GM21526 (cell line): Measurements from ENCODE around the gene MRPS2.
A peak's percentile ranks its signal among the peaks of the same experiment; 100 is the strongest.

Experiments
- ATAC-seq: cut with Tn5 transposase; IDR thresholded peaks from one replicate; pipeline ENCODE4 v1.9.1; 2021; ENCODE audit warnings: moderate library complexity; ENCODE audit not compliant: unreplicated experiment, low FRiP score

MRPS2 gene

GRCh38 chr9:135498381-135499126 is 1.9 kb upstream of the MRPS2 start:
- no peak for ATAC-seq

GRCh38 chr9:135499326-135500070 is 984 bp upstream of the MRPS2 start:
- ATAC-seq: peak; percentile 46

GRCh38 chr9:135500071-135500524 is 384 bp upstream of the MRPS2 start:
- no peak for ATAC-seq

- no peak for ATAC-seq
Measured at GRCh38 chr9:135501261-135502167, 1.0 kb downstream of the MRPS2 start.

- no peak for ATAC-seq
Measured at GRCh38 chr9:135502168-135502872, 1.8 kb downstream of the MRPS2 start.

GRCh38 chr9:135502873-135503321 is 2.4 kb downstream of the MRPS2 start:
- no peak for ATAC-seq

GRCh38 chr9:135503371-135504261 is 3.1 kb downstream of the MRPS2 start:
- no peak for ATAC-seq

- ATAC-seq: no peak
Measured at GRCh38 chr9:135504262-135505243, 4.1 kb downstream of the MRPS2 start.

- ATAC-seq: no peak
Measured at GRCh38 chr9:135505406-135506187, 5.1 kb downstream of the MRPS2 start.

DNA sequence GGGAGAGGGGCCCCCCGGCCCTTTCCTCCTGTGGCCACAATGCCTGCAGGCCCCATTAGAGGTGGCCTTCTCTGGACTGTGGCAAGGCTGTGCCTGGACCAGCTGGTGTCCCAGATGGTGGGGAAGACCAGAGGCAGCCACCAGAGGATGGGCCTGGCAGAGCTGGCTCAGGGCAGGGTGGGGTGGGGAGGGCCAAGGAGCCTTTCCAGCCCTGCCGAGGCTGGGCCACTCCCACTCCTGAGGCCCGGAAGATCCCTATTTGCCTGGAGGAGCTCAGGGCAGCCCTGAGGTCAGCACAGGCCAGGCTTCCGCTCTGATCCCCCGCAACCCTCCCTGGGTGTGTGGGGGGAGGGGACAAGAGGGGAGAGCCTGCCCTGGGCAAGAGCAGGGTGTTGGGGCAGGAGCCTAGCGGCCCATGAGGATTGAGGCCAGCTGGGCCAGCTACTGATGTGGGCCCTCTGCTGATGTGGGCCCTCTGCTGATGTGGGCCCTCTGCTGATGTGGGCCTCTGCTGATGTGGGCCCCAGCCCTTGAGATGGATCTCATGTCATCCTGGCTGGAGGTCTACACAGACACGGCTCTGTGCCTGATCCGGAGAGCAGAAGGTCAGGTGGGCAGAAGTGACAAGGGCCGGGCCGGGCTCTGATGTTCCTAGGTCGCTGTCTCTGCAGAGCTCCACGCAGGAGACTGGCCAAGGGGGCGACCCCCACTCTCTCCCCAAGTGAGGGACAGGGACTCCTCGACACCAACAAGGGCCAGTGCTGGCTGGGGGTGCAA is 6.0 kb downstream of the MRPS2 start:
- ATAC-seq: no peak

- no peak for ATAC-seq
Measured at GRCh38 chr9:135507104-135508035, 6.9 kb downstream of the MRPS2 start.

DNA sequence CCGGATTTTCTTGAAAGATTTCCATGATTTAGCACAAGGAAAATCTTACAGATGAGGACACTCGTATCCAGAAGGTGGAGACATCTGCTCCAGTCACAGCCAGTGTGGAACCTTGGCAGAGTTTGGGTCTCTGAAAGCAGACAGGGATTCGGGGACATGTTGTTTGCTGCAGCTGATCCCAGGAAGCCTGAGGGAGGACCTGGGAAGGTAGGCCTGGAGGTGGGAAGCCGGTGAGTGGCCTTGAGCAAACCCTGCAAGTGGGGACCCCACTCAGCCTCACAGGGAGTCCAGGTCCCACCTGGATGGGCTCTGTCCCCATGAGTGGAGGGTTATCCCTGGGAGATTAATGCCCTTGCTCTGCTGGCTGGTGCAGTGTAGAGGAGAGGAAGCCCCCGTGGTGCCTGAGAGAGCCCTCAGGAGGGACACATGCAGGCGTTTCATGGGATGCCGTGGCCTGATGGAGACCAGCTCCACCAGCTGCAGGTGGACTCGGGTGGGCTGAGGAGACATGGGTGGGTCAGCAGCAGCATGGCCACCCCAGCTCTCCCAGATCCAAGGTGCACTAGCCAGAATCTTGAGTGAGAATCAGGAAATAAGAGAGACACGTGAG is 7.8 kb downstream of the MRPS2 start:
- ATAC-seq: no peak

DNA sequence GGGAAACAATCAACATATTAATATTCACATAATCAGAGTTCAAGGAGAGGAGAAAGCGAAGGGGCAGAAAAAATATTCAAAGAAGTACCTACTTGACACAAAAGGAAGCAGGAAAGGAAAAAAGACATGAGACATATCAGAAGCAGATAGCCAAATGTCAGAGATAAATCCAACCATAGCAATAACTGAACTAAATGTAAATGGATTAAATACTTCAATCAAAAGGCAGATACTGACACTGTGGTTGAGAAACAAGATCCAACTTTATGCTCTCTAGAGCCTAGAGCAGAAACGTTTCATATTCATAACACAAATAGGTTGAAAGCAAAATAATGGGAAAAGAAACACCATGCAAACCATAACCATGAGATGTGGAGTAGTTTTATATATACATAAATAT is 9.0 kb downstream of the MRPS2 start:
- ATAC-seq: no peak

GRCh38 chr9:135512241-135512603 is 11.7 kb downstream of the MRPS2 start:
- no peak for ATAC-seq

- ATAC-seq: no peak
Measured at GRCh38 chr9:135512904-135513303, 12.4 kb downstream of the MRPS2 start.
